NT2/D1 (cell line): ENCODE data around the gene TMEM87A.
"Not testable (repeated sequence)": the region's sequence is repeated elsewhere in the genome, so short reads cannot be mapped to it uniquely, and the experiment has no call there.

ENCODE experiments used
- SUZ12 ChIP-seq: IDR thresholded peaks from 2 replicates; pipeline ENCODE4 v1.6.1; 2011; ENCODE audit not compliant: insufficient read length, insufficient read depth; ENCODE audit errors: extremely low read depth
- YY1 ChIP-seq: IDR thresholded peaks from 2 replicates; pipeline ENCODE4 v1.6.1; 2011; ENCODE audit not compliant: insufficient read length, insufficient read depth
- ZNF274 ChIP-seq: IDR thresholded peaks from 2 replicates; pipeline ENCODE4 v1.6.1; 2011; ENCODE audit warnings: mild to moderate bottlenecking, low read depth, low read length

DNA sequence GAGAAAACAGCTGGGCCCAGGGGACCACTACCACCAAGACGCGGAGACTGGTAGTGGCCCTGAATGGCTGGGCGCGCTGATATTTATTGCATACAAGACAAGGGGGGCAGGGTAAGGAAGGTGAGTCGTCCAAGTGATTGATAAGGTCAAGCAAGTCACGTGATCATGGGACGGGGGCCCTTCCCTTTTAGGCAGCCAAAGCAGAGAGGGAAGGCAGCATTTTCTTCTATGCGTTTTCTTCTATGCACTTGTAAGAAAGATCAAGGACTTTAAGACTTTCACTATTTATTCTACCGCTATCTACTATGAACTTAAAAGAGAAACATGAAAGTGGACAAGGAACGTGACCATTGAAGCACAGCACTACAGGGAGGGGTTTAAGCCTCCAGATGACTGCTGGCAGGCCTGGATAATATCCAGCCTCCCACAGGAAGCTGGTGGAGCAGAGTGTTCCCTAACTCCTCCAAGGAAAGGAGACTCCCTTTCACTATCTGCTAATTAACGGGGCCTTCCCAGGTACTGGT, 43.1 kb upstream of the TMEM87A start:
- not testable (repeated sequence) for TF ChIP-seq ZNF274, YY1, SUZ12
